Cardiac fibroblast (primary cell): Measurements from ENCODE around the gene IMPA2.

Source experiments
- DNase-seq, 2 donors: peaks; one replicate each; pipeline versions ENCODE4 v3.0.0 to v3.0.0-alpha.2; 2010; ENCODE audit warnings: low read depth in 2 of 2
- H3K4me3 ChIP-seq, 2 donors: replicated peaks in 1 of 2; 1 replicate in 1 of 2; 2 replicates in 1 of 2; pipeline ENCODE4 v1.5.1; 2011; ENCODE audit warnings: low read depth in 2 of 2, low read length in 2 of 2, mild to moderate bottlenecking in 2 of 2, moderate library complexity in 1 of 2
- TF ChIP-seq, protein P1 (sequence below): IDR thresholded peaks from one replicate; pipeline ENCODE4 v1.5.1; 2011; ENCODE audit warnings: low read depth, mild to moderate bottlenecking, low read length, inconsistent platforms

The IMPA2 gene

DNA sequence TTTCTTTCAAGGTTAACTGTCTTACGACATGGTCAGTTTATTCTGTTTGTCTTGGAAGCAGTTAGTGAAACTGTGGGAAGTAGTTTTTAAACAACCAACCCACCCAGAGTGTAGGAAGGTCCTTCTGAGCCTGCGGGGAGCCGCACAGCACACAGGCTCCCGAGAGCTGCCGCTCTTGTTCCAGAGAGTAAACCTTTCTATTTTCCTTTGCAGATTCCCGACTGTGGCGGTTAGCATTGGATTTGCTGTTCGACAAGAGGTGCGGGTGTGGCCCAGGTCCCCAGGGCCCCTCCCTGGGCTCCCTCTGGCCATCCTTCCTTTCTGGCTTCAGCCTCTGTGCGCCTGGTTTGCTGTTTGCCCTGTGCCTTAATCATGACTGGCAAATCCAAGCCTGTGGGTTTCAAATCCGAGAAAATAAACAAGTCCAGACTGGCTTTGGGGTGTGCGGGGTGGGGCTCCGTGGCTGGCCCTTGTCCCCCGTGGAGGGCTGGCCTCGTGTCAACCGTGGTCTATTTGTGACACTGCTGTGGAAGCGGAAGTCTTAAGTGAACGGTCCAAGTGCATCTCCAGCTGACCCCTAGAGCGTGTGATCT, 30.7 kb downstream of the IMPA2 start:
- TF ChIP-seq, protein P1, sequence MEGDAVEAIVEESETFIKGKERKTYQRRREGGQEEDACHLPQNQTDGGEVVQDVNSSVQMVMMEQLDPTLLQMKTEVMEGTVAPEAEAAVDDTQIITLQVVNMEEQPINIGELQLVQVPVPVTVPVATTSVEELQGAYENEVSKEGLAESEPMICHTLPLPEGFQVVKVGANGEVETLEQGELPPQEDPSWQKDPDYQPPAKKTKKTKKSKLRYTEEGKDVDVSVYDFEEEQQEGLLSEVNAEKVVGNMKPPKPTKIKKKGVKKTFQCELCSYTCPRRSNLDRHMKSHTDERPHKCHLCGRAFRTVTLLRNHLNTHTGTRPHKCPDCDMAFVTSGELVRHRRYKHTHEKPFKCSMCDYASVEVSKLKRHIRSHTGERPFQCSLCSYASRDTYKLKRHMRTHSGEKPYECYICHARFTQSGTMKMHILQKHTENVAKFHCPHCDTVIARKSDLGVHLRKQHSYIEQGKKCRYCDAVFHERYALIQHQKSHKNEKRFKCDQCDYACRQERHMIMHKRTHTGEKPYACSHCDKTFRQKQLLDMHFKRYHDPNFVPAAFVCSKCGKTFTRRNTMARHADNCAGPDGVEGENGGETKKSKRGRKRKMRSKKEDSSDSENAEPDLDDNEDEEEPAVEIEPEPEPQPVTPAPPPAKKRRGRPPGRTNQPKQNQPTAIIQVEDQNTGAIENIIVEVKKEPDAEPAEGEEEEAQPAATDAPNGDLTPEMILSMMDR: no peak
- DNase-seq: peak in 1 of 2 donors; percentile 46
- H3K4me3 ChIP-seq: no peak overlapping the region

GRCh38 chr18:12012697-12013096, 31.4 kb downstream of the IMPA2 start:
- TF ChIP-seq, protein P1: no peak
- no peak for DNase-seq
- no peak overlapping the region for H3K4me3 ChIP-seq

DNA sequence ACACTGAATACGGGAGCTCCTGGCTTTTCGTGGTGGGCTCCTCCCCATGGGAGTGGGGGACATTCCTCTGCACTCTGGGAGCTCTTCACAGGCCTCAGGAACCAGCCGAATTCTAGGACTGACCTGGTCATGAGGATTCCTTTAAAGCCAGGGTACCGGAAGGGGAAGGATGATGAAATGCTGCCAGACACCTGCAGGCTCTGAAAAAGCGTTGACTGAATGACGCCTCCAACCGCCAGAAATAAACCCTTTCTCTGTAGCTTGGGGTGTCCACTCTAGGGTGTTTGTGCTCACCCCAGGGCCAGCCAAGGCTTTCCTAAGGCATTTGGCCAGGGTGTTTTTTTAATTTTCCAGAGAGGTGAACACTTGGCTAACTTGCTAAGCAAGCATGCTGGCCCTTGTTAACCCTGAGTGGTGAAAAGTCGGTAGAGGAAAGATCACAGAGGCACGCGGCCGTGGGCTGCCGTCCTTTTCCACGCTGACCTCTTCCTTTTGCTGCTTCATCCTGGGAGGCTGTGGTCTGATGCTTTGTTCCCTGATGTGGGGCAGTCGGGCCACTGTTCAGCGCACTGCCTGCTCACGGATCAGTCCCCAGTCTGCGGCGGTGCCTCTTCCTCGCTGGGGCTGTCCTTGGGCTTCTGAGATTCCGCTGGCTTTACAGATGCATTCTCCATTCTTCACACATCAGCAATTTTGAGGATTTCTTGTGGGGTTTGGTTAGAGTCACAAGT, 32.0 kb downstream of the IMPA2 start:
- no peak overlapping the region for H3K4me3 ChIP-seq
- no peak for DNase-seq
- TF ChIP-seq, protein P1: no peak

GRCh38 chr18:12014086-12014485, 32.8 kb downstream of the IMPA2 start:
- no peak for DNase-seq
- TF ChIP-seq, protein P1: no peak
- H3K4me3 ChIP-seq: no peak overlapping the region

DNA sequence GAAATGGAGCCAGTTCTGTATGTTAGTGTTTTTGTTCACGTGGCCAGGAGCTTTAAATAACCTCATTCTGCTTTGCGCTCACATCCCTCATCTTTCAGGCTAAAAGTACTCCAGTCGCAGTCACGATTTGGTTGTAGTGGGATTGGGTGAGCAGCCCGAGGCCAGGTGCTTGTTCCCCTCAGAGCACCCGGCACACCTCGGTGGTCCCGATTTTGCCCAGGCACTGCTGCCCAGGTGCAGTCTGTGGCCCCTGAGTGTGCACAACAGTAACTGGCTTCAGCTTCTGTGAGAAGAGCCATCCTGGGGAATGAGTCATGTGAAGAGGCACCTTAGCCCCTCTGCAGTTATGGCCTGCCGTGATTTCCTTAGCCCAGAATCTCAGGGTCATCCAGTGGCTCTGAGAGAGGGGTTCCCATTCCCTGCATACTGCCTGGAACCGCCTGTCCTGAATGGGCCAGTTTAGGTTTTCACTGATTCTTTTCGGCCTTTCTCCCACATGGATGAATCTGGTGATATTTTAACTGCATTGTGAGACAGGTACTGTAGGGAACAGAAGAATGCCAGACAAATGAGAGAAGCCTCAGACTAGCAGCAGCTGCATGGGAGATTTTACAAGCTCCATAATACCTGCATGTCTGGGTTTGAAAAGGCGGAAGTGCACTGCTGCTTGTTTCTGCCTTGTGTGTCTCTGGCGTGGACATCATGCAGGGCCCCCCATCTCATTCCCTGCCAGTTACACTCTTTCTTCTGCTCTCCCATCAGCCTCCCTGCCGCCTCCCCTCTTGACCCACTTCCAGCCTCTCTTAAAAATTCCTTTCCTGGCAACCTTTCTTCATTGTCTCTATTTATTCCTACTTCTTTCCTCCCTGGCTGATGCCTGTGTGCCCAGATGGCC, 33.5 kb downstream of the IMPA2 start:
- TF ChIP-seq, protein P1: no peak
- no peak overlapping the region for H3K4me3 ChIP-seq
- DNase-seq: no peak

DNA sequence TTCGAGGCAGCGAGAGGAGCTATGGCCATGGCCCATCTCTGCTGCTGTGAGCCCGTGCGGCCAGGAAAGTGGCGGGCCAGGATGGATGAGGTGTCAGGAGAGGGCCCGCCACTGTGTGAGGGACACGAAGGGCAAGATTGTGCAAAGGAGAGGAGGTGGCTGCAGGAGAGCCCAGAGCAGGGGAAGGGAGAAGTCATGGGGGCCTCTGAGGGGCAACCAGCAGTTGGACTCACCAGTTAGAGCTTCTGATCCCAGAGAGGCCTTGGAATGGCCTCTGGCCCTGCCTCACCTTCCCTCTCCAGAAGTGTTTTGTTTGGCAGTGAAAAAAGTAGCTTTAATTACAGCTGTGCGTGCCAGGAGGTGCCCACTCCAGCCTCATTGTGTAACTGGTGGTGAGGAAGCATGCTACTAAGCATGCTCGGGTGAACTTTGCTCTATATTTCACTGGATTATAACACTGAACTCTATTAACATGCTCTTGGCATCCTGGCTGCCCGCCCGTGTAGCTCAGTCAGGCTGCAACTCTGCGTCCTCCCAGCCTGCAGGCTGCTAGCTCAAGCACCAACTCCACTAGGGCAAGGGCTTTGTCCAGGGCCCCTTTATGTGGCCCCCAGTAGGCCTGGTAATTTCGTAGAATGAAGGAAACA, 34.2 kb downstream of the IMPA2 start:
- peak; percentile 23 to 64 for DNase-seq
- TF ChIP-seq, protein P1: no peak

More for the DNA sequence above, 34.2 kb downstream of the IMPA2 start:
- H3K4me3 ChIP-seq: no peak overlapping the region
